Fibroblast of skin of right biceps (primary cell): Measurements from ENCODE around the gene TNIK.
"Not testable (repeated sequence)": the region's sequence is repeated elsewhere in the genome, so short reads cannot be mapped to it uniquely, and the experiment has no call there.

Source experiments
- DNase-seq: peaks from one replicate; pipeline ENCODE4 v3.0.0-alpha.2; 2013

The TNIK gene

GRCh38 chr3:171245796-171246765 lies 214.1 kb downstream of the TNIK start:
- no peak for DNase-seq

- no peak for DNase-seq
Measured at GRCh38 chr3:171242951-171243350, 217.3 kb downstream of the TNIK start.

- DNase-seq, result no peak
Measured at GRCh38 chr3:171242170-171242569, 218.0 kb downstream of the TNIK start.

DNA sequence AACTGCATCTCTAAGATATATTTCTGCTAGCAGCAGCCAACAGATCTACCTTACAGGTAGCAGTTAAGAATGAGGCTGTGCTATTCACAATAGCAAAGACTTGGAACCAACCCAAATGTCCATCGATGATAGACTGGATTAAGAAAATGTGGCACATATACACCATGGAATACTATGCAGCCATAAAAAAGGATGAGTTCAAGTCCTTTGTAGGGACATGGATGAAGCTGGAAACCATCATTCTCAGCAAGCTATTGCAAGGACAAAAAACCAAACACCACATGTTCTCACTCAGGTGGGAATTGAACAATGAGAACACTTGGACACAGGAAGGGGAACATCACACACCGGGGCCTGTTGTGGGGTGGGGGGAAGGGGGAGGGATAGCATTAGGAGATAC lies 218.6 kb downstream of the TNIK start:
- not testable (repeated sequence) for DNase-seq

GRCh38 chr3:171240504-171240835 lies 219.7 kb downstream of the TNIK start:
- no peak for DNase-seq

GRCh38 chr3:171239757-171240503 lies 220.3 kb downstream of the TNIK start:
- no peak for DNase-seq

GRCh38 chr3:171237009-171237385 lies 223.2 kb downstream of the TNIK start:
- no peak for DNase-seq

- DNase-seq, result no peak
Measured at GRCh38 chr3:171236265-171237008, 223.8 kb downstream of the TNIK start.

- DNase-seq, result no peak
Measured at GRCh38 chr3:171234298-171235010, 225.8 kb downstream of the TNIK start.

GRCh38 chr3:171231361-171231760 lies 228.8 kb downstream of the TNIK start:
- no peak for DNase-seq

- peak; percentile 19 for DNase-seq
Measured at GRCh38 chr3:171230865-171231264, 229.3 kb downstream of the TNIK start.

DNA sequence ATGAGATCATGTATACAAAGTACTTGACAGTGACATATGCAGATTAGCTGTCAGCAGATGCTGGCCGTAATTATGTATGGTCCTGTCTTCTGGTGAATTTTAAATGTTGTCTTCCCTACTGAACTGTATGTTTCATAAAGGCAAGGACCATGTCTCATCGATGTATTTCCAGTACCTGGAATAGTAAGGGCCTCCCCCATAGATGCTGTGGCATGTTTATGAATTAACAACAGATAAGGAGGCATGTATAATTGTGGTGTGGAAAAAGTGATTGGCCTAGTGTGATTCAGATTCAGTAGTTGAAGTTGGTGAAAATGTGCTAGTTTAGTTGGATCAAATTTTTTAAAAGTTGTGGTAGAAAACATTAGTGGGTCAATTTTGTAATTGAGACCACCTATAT lies 231.0 kb downstream of the TNIK start:
- no peak for DNase-seq

- no peak for DNase-seq
Measured at GRCh38 chr3:171228240-171228639, 232.0 kb downstream of the TNIK start.

GRCh38 chr3:171227828-171228227 lies 232.4 kb downstream of the TNIK start:
- DNase-seq, result no peak

- no peak for DNase-seq
Measured at GRCh38 chr3:171227359-171227758, 232.8 kb downstream of the TNIK start.

DNA sequence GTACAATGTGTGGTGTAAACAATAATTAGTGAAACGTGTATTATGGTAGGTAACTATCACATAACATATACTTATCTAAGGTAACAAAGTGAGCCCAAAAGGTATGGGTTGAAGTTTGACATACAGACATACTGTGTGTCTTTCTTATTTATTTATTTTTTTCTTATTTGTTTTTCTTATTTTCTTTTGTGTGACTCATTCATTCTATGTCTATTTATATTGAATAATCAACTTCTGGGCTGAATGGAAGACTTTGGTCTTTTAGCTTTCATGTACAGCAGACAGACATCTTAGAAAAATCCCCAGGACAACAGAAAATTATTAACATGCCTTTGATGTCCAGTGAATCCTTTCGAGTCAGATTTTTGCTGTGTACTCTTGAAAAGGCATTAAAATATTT lies 233.4 kb downstream of the TNIK start:
- DNase-seq, result no peak

DNA sequence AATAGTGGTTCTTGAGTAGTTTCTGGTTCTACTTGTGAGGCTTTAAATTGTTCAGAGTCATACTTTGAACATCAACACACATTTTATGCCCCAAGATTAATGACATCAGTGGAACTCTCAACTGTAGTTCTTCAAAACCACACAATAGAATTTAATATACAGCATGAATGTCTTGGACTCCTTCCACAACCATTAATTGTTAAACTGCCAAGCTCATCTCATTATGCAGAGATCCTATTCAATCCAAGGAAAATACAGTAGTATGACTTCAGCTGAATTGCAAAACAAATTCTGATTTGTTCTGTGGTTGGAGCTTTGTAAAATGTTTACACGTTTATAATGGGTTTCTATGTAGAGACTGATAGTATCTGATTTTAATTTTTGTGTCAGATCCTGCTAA lies 234.5 kb downstream of the TNIK start:
- DNase-seq, result peak; percentile 96

- DNase-seq, result peak; percentile 66
Measured at GRCh38 chr3:171225165-171225564, 235.0 kb downstream of the TNIK start.

DNA sequence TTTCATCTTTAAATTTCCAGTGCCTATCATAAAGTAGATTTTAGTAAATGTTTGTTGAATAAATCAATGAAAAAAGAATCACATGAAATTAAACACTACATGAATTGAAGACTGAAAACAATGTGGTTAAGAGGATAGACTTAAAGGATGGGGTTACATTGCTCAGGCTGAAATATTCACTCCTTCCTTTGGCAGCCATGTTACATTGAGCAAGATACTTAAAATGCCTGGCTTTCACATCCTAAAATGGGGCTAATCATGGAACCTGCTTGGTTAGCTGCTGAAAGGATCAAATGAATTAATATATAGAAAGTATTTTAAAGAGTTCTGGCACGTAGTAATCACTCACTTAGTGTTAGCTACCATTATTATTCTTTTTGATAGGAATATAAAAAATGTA lies 236.8 kb downstream of the TNIK start:
- no peak for DNase-seq

DNA sequence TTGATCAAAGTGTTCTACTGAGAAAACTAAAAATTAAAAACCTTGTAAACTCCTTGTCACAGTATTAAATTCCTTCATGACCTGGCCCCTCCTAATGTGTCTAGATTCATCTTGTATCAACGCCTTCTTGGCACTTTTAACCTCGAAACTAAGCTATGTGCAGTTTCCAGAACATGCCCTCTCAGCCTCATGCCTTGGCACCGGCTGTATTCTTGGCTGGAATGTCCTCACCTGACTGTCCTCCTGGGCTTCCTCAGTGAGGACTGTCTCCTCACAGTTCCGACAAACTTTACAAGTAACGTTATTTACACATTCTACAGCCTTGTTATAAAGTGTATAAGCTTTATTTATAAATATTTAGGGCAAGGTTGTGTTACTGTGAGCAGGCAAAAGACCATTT lies 237.2 kb downstream of the TNIK start:
- DNase-seq, result no peak

DNA sequence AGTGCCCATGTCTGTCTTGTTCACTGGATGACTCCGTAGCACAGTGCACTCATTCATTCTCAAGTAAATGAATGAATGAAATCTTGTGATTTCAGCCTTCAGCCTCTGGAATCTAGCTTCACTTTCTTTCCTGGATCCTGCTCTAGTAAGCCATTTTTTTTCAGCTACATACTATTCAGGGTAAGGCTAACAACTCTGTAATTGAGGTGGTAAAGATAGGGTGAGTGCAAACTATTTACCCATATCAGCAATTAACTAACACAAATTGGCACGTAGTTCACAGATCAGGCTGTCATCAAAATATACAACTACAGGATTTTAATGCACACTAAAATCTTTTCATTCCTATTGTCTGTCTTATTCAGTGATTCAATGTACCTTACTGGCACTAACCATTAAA lies 238.6 kb downstream of the TNIK start:
- no peak for DNase-seq

DNA sequence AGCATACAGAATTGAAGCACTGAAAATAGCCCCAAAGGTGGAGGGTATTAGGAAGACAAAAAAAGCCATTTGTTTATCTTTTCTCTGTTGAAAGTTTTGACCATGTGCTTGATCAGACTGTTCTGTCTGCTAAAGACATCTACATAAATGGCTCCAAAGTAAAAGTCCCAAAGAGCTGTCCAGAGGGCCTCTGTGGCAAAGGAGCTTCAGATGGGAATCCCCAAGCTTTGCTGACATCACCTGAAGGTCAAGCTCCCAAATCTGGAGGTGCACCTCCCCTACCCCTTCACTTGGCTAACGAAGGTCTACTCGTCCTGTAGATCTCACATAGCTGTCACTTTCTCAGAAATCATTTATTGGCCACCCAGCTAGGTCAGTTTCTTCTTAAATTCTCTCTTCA lies 239.1 kb downstream of the TNIK start:
- DNase-seq, result no peak

- no peak for DNase-seq
Measured at GRCh38 chr3:171219258-171219657, 240.9 kb downstream of the TNIK start.
